Body of pancreas (tissue), 4 donors: Measurements from ENCODE around the gene PEX6.
"Not testable (repeated sequence)": the region's sequence is repeated elsewhere in the genome, so short reads cannot be mapped to it uniquely, and the experiment has no call there.

Experiments
- CTCF ChIP-seq, 7 experiments: fragments of 450-650 bp in 4 of 7; fragments of 200-600 bp in 3 of 7; sonication (generic) in 3 of 7; IDR thresholded peaks; one replicate each; pipeline ENCODE4 v1.5.1; 2016 to 2019; ENCODE audit warnings: antibody characterized with exemption in 7 of 7
- POLR2A ChIP-seq, 3 donors: fragments of 450-650 bp; IDR thresholded peaks; one replicate each; pipeline ENCODE4 v1.6.1; 2016; ENCODE audit warnings: antibody characterized with exemption in 3 of 3, mild to moderate bottlenecking in 2 of 3

- not testable (repeated sequence) for TF ChIP-seq CTCF, POLR2A (IDR thresholded peaks at IDR 0.05)
These were observed 19.2 kb upstream of the PEX6 start for GRCh38 chr6:42998205-42998604.
